ENCODE measurements around the gene POPDC3.
A peak's percentile ranks its signal among the peaks of the same experiment; 100 is the strongest.

POPDC3 gene

DNA sequence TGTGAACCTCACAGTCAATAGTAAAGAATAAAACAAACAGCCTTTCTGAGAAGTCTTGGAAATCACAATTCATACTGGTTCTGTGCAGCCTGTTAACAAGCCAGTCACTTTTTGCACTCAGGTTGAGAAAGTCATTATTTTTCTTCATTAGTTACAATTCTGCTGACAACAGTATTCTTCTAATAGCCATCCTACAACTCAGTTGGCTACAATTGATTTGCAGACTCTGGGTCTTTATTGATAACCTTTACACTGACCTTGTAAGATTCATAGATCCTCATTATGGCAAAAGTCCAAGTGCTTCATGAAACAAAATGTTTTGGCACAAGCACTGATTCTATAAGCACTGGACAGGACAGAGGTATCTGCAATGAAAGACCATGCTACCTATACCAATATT, 34.9 kb upstream of the POPDC3 start:
- no peak for DNase-seq (ENCODE audit: low read depth)
- no peak overlapping the region for H3K4me3 ChIP-seq (ENCODE audit: low read length)
- TF ChIP-seq, protein P1, sequence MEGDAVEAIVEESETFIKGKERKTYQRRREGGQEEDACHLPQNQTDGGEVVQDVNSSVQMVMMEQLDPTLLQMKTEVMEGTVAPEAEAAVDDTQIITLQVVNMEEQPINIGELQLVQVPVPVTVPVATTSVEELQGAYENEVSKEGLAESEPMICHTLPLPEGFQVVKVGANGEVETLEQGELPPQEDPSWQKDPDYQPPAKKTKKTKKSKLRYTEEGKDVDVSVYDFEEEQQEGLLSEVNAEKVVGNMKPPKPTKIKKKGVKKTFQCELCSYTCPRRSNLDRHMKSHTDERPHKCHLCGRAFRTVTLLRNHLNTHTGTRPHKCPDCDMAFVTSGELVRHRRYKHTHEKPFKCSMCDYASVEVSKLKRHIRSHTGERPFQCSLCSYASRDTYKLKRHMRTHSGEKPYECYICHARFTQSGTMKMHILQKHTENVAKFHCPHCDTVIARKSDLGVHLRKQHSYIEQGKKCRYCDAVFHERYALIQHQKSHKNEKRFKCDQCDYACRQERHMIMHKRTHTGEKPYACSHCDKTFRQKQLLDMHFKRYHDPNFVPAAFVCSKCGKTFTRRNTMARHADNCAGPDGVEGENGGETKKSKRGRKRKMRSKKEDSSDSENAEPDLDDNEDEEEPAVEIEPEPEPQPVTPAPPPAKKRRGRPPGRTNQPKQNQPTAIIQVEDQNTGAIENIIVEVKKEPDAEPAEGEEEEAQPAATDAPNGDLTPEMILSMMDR (conservative IDR thresholded peaks at IDR 0.05; ENCODE audit: low read length), result no peak

DNA sequence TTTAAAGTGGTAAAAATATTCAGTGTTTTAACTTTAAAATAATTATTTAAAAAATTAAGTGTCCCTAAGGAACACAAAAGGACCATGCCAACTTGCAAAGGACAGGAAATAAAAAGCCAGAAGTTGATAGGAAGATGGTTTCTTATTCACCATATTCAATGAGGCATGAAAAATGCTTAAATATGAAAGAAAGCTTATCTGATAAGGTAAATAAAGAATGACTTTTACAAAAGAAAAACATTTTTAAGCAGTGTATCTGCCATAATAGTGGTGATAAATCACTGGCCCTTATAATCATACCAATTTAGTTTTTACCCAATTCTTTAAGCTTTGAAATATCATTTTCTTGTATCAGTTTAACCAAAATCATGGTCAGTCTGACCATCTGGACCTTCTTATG, 33.5 kb upstream of the POPDC3 start:
- DNase-seq (ENCODE audit: low read depth), result no peak
- H3K4me3 ChIP-seq (ENCODE audit: low read length), result no peak overlapping the region
- TF ChIP-seq, protein P1 (conservative IDR thresholded peaks at IDR 0.05; ENCODE audit: low read length), result no peak

- TF ChIP-seq, protein P1 (conservative IDR thresholded peaks at IDR 0.05; ENCODE audit: low read length), result no peak
- no peak overlapping the region for H3K4me3 ChIP-seq (ENCODE audit: low read length)
- DNase-seq (ENCODE audit: low read depth), result no peak
Measured at GRCh38 chr6:105212587-105212986, 32.8 kb upstream of the POPDC3 start.

GRCh38 chr6:105211831-105212230, 32.0 kb upstream of the POPDC3 start:
- no peak overlapping the region for H3K4me3 ChIP-seq (ENCODE audit: low read length)
- TF ChIP-seq, protein P1 (conservative IDR thresholded peaks at IDR 0.05; ENCODE audit: low read length), result no peak
- peak; percentile 30 for DNase-seq (ENCODE audit: low read depth)

DNA sequence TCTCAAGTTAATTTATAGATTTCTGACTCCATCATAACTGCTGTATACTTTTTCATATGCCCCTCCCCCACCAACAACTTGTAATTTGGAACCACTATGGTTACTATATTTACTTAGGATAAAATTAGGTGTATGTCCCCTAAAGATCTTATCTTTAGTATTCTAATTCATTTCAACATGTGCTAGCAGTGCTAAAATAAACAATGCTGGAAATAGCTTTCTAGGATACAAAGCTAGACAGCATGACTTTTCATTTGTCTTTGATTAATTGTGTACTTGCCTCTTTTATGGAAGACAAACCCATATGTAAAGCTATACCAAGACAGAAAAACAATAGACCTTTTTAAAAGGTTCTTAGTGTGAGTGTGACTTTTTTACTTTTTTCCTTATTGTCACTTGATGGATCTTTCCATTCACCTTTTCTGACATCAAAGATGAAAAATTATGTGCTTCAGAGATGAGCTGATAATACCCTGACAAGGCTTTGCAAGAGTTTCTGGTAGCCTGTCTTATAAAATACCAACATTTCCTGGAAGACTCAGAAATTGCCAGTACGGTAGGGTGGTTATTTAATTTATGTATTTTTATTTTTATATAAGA, 31.2 kb upstream of the POPDC3 start:
- TF ChIP-seq, protein P1 (conservative IDR thresholded peaks at IDR 0.05; ENCODE audit: low read length), result no peak
- H3K4me3 ChIP-seq (ENCODE audit: low read length), result no peak overlapping the region
- DNase-seq (ENCODE audit: low read depth), result no peak

- TF ChIP-seq, protein P1 (conservative IDR thresholded peaks at IDR 0.05; ENCODE audit: low read length), result no peak
- H3K4me3 ChIP-seq (ENCODE audit: low read length), result no peak overlapping the region
- peak; percentile 89 for DNase-seq (ENCODE audit: low read depth)
Measured at GRCh38 chr6:105209950-105210706, 30.3 kb upstream of the POPDC3 start.
